ENCODE data around the gene CPNE7.

DNA sequence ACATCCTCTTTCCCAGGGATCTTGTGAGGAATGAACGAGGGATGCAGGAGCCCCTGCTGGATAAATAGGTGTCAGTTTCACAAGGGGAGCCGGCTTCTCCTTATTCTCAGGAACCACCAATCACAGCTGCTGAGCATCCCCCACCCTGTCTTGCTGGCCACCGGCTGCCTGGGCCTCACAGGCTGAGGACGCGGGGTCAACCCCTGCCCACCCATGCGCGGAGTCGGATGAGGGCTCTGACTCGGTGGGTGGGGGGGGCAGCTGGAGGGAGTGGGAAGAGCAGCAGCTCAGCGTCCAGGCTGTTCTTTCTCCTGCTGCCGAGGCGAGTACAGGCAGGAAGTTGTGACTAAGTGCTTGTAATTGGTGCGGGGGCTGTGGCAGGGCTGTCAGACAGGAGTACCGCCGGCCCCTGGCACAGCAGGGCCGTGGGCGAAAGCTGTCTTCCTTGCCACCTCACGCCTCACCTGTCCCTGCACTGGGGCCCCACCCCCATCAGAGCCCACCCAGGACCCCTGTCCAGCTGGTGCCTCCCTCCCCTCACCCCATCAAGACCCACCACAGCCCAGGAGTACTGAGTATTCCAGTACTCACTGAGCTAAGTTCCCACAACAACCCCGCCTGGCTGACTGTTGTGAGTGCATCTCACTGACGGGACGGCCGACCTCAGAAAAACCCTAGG is 26.9 kb downstream of the CPNE7 start:
- TF ChIP-seq CTCF (IDR thresholded peaks at IDR 0.05) = no peak
- TF ChIP-seq ZFX (IDR thresholded peaks at IDR 0.05; ENCODE audit: borderline replicate concordance) = no peak

All from 22Rv1 (cell line).